Mesodermal cell (in vitro differentiated cells): ENCODE data around the gene CLK2.

ENCODE experiments used
- H3K27ac ChIP-seq: 2 replicates; pipeline ENCODE4 v1.7.0; 2013; ENCODE audit warnings: mild to moderate bottlenecking, low read depth, low read length, moderate library complexity; ENCODE audit not compliant: severe bottlenecking
- H3K36me3 ChIP-seq: 2 replicates; pipeline ENCODE4 v1.7.1; 2013; ENCODE audit warnings: mild to moderate bottlenecking, low read length, moderate library complexity; ENCODE audit not compliant: control insufficient read depth, insufficient read depth
- H3K4me1 ChIP-seq: one replicate; pipeline ENCODE4 v1.7.1; 2013; ENCODE audit warnings: mild to moderate bottlenecking, low read length; ENCODE audit not compliant: insufficient read depth, control insufficient read depth, poor library complexity, severe bottlenecking
- H3K4me3 ChIP-seq: 2 replicates; pipeline ENCODE4 v1.7.0; 2013; ENCODE audit warnings: low read length, control low read depth, mild to moderate bottlenecking; ENCODE audit not compliant: insufficient read depth, poor library complexity, severe bottlenecking; ENCODE audit errors: extremely low read depth
- H3K9me3 ChIP-seq: 2 replicates; pipeline ENCODE4 v1.7.1; 2013; ENCODE audit warnings: mild to moderate bottlenecking, low read length, moderate library complexity; ENCODE audit not compliant: control insufficient read depth
- WGBS, 2 experiments: methylation state at CpG; one replicate each; pipeline ENCODE4 v1.1.5; 2013; ENCODE audit warnings: missing lambda C conversion rate in 2 of 2; ENCODE audit not compliant: insufficient coverage in 2 of 2; 5-methylcytosine and 5-hydroxymethylcytosine counted together

Gene CLK2

GRCh38 chr1:155309423-155310021, 36.2 kb upstream of the CLK2 start:
- Histone ChIP-seq H3K36me3 (peaks cover 50% of the 10 kb centered on the region), H3K4me3 (peak overlapping the region; percentile 96), H3K4me1 (peaks cover 31% of the 10 kb centered on the region), H3K27ac (peak overlapping the region; percentile 92), H3K9me3 (no peaks in the 10 kb centered on the region)
- whole genome bisulfite sequencing, 2 experiments: 49 to 58% methylated on average over 4 to 5 of the region's 11 CpGs

GRCh38 chr1:155308493-155309422, 35.5 kb upstream of the CLK2 start, which contains the start of gene FDPS:
Gene FDPS (plus strand): TSS chr1:155308866. CDS start chr1:155309790, 924 bp downstream.
- 0% methylated on average over 41 to 49 of the region's 51 CpGs for WGBS, 2 experiments

GRCh38 chr1:155307247-155307740, 34.0 kb upstream of the CLK2 start:
- H3K4me1 ChIP-seq: peaks cover 26% of the 10 kb centered on the region

More at GRCh38 chr1:155308493-155309422, 35.5 kb upstream of the CLK2 start, which contains the start of gene FDPS:
- Histone ChIP-seq H3K4me1 (peaks cover 31% of the 10 kb centered on the region), H3K27ac (peak within 1 kb of the TSS; percentile 92), H3K36me3 (peaks cover 43% of the 10 kb centered on the region), H3K9me3 (no peaks in the 10 kb centered on the region), H3K4me3 (peak within 1 kb of the TSS; percentile 96)

GRCh38 chr1:155305881-155306391, 32.6 kb upstream of the CLK2 start:
- H3K36me3 ChIP-seq: peaks cover 15% of the 10 kb centered on the region
- H3K4me3 ChIP-seq: no peak overlapping the region
- H3K4me1 ChIP-seq: peaks cover 25% of the 10 kb centered on the region
- peak overlapping the region; percentile 77 for H3K27ac ChIP-seq
- no peaks in the 10 kb centered on the region for H3K9me3 ChIP-seq
- 85 to 98% methylated on average over 4 to 6 of the region's 7 CpGs for WGBS, 2 experiments

More at GRCh38 chr1:155307247-155307740, 34.0 kb upstream of the CLK2 start:
- Histone ChIP-seq H3K4me3 (no peak overlapping the region), H3K36me3 (peaks cover 29% of the 10 kb centered on the region), H3K27ac (peak overlapping the region; percentile 92), H3K9me3 (no peaks in the 10 kb centered on the region)
- WGBS, 2 experiments: 74 to 100% methylated on average over 3 to 4 of the region's 6 CpGs

- H3K9me3 ChIP-seq: no peaks in the 10 kb centered on the region
- H3K4me1 ChIP-seq: peaks cover 20% of the 10 kb centered on the region
- H3K27ac ChIP-seq: no peak overlapping the region
- WGBS, 2 experiments: 91 to 97% methylated on average over 9 of the region's 11 CpGs
- H3K36me3 ChIP-seq: peaks cover 2% of the 10 kb centered on the region
- H3K4me3 ChIP-seq: no peak overlapping the region
Measured at GRCh38 chr1:155304558-155305063, 31.3 kb upstream of the CLK2 start.

- Histone ChIP-seq H3K27ac (no peak within 1 kb of the TSS), H3K4me3 (no peak within 1 kb of the TSS), H3K4me1 (peaks cover 14% of the 10 kb centered on the region), H3K36me3 (no peaks in the 10 kb centered on the region), H3K9me3 (no peaks in the 10 kb centered on the region)
- 85 to 95% methylated on average over 2 to 3 of the region's 5 CpGs for WGBS, 2 experiments
Measured at GRCh38 chr1:155301342-155301841, 28.1 kb upstream of the CLK2 start, which contains the start of gene PKLR. Gene PKLR (minus strand): TSS chr1:155301438. CDS start chr1:155301395, 43 bp downstream.

GRCh38 chr1:155300553-155301329, 27.4 kb upstream of the CLK2 start:
- no peaks in the 10 kb centered on the region for H3K36me3 ChIP-seq
- peaks cover 7% of the 10 kb centered on the region for H3K4me1 ChIP-seq
- WGBS, 2 experiments: 96 to 97% methylated on average over 6 to 8 of the region's 9 CpGs
- no peaks in the 10 kb centered on the region for H3K9me3 ChIP-seq
- H3K4me3 ChIP-seq: no peak overlapping the region
- no peak overlapping the region for H3K27ac ChIP-seq

- H3K4me1 ChIP-seq: peaks cover 3% of the 10 kb centered on the region
- WGBS, 2 experiments: 98 to 100% methylated on average over 4 of the region's 8 CpGs
- no peaks in the 10 kb centered on the region for H3K9me3 ChIP-seq
- no peaks in the 10 kb centered on the region for H3K36me3 ChIP-seq
- H3K27ac ChIP-seq: no peak overlapping the region
- H3K4me3 ChIP-seq: no peak overlapping the region
Measured at GRCh38 chr1:155300024-155300423, 26.7 kb upstream of the CLK2 start.

GRCh38 chr1:155297384-155297783, 24.1 kb upstream of the CLK2 start:
- H3K27ac ChIP-seq: no peak overlapping the region
- 85 to 90% methylated on average over 7 of the region's 7 CpGs for WGBS, 2 experiments
- peaks cover 3% of the 10 kb centered on the region for H3K4me1 ChIP-seq
- no peaks in the 10 kb centered on the region for H3K36me3 ChIP-seq
- H3K4me3 ChIP-seq: no peak overlapping the region
- no peaks in the 10 kb centered on the region for H3K9me3 ChIP-seq
